K562 (cell line): ENCODE measurements around the gene TENM4. TPM values are rescaled to one million over a fixed set of nuclear protein-coding genes. Genes with fewer than 3 reads are reported as not detected.

Experiments used
- ATAC-seq: fragments of 200-7000 bp; cut with Tn5 transposase; 3 replicates; pipeline ENCODE4 v1.9.1; 2020; ENCODE audit warnings: moderate library complexity
- BruUV-seq: library from RNA; stranded (reverse); fragments of 400-500 nt; replicated peaks from 2 replicates; lab custom pipeline; 2021; lab: Mats Ljungman, UMichigan
- CTCF ChIA-PET: fragments of 300-600 bp; formaldehyde crosslinking; extraction: SDS; loops from one replicate; lab custom pipeline; 2021; ENCODE audit warnings: low intra/inter-chr PET ratio; lab: Yijun Ruan, JAX
- POLR2A ChIA-PET: fragments of 300-600, 350-650 bp; sonication (Branson Sonifier 250); formaldehyde crosslinking; extraction: SDS; loops from one replicate; lab custom pipeline; 2021; ENCODE audit warnings: antibody characterized with exemption, inconsistent platforms; lab: Yijun Ruan, JAX
- DNase-seq, 4 experiments: peaks; one replicate each; pipeline versions ENCODE4 v3.0.0 to v3.0.0-alpha.2; 2011 to 2018; ENCODE audit warnings: low spot score in 3 of 4, mixed read lengths in 3 of 4; ENCODE audit errors: extremely low read depth in 1 of 4
- FAIRE-seq: peaks from 2 replicates; lab custom pipeline; 2011; peaks lifted over from hg19 to GRCh38; lab: Jason Lieb, UNC
- H2AFZ ChIP-seq: 2 replicates; pipeline ENCODE4 v1.6.0; 2011; ENCODE audit warnings: low read depth, low read length, control low read depth, inconsistent platforms
- H3K27ac ChIP-seq: fragments of 200-600 bp; 3 replicates; pipeline ENCODE4 v1.8.0; 2011; ENCODE audit warnings: low read depth, mild to moderate bottlenecking, control low read depth, inconsistent platforms, low read length, moderate library complexity, mixed read lengths; ENCODE audit errors: extremely low read depth
- H3K27me3 ChIP-seq, 2 experiments: fragments of 300-600 bp in 1 of 2; 2 replicates in 1 of 2; 3 replicates in 1 of 2; pipeline versions ENCODE4 v1.6.0 to v1.8.0; 2011; ENCODE audit warnings: inconsistent platforms in 2 of 2, low read length in 2 of 2, mild to moderate bottlenecking in 1 of 2, mixed read lengths in 1 of 2, moderate library complexity in 1 of 2; ENCODE audit not compliant: control insufficient read depth in 2 of 2, insufficient read depth in 2 of 2
- H3K36me3 ChIP-seq: fragments of 300-600 bp; 3 replicates; pipeline ENCODE4 v1.8.0; 2011; ENCODE audit warnings: mild to moderate bottlenecking, low read length, inconsistent platforms; ENCODE audit not compliant: control insufficient read depth, insufficient read depth
- H3K4me1 ChIP-seq, 2 experiments: fragments of 200-600 bp in 1 of 2; replicated peaks in 1 of 2; 2 replicates in 1 of 2; 3 replicates in 1 of 2; pipeline versions ENCODE4 v1.5.1 to v1.8.0; 2011; ENCODE audit warnings: inconsistent platforms in 2 of 2, low read length in 2 of 2, mild to moderate bottlenecking in 1 of 2, mixed read lengths in 1 of 2, moderate library complexity in 1 of 2; ENCODE audit not compliant: control insufficient read depth in 2 of 2, insufficient read depth in 2 of 2
- H3K4me2 ChIP-seq: 2 replicates; pipeline ENCODE4 v1.6.1; 2011; ENCODE audit warnings: low read length, control low read depth, inconsistent platforms, mixed read lengths; ENCODE audit not compliant: insufficient read depth
- H3K4me3 ChIP-seq: fragments of 200-600 bp; sonication (generic), shearing (Covaris generic); 2 replicates; pipeline ENCODE4 v1.5.1; 2016; ENCODE audit warnings: control low read depth, inconsistent platforms
- H3K79me2 ChIP-seq: fragments of 200-600 bp; 3 replicates; pipeline ENCODE4 v1.8.0; 2011; ENCODE audit warnings: low read length, inconsistent platforms; ENCODE audit not compliant: control insufficient read depth, insufficient read depth
- H3K9ac ChIP-seq, 2 experiments: 2 replicates each; pipeline versions ENCODE4 v1.6.0 to v1.6.1; 2011; ENCODE audit warnings: low read depth in 2 of 2, low read length in 2 of 2, control low read depth in 1 of 2, inconsistent platforms in 1 of 2, mild to moderate bottlenecking in 1 of 2, mixed read lengths in 1 of 2; ENCODE audit not compliant: insufficient read depth in 1 of 2
- H3K9me1 ChIP-seq: one replicate; pipeline ENCODE4 v1.6.0; 2011; ENCODE audit warnings: inconsistent platforms, mild to moderate bottlenecking, low read length, moderate library complexity; ENCODE audit not compliant: control insufficient read depth, insufficient read depth
- H3K9me3 ChIP-seq: replicated peaks from 2 replicates; pipeline ENCODE4 v1.5.1; 2011; ENCODE audit warnings: low read depth, low read length, inconsistent platforms; ENCODE audit not compliant: control insufficient read depth, insufficient read depth
- H4K20me1 ChIP-seq: replicated peaks from 2 replicates; pipeline ENCODE4 v1.6.1; 2011; ENCODE audit warnings: low read length, inconsistent platforms, mixed read lengths; ENCODE audit not compliant: control insufficient read depth, insufficient read depth
- DMBX1 ChIP-seq: fragments of 250-450 bp; sonication (Bioruptor Pico); IDR thresholded peaks from 2 replicates; pipeline ENCODE4 v1.8.0; 2022; ENCODE audit warnings: inconsistent platforms, mild to moderate bottlenecking, moderate library complexity, borderline replicate concordance
- EGR1 ChIP-seq: fragments of 450-650 bp; conservative IDR thresholded peaks from 2 replicates; pipeline ENCODE4 v1.6.1; 2017; ENCODE audit warnings: mild to moderate bottlenecking
- RBM17 ChIP-seq: fragments of 200-400 bp; formaldehyde crosslinking; IDR thresholded peaks from 2 replicates; pipeline ENCODE4 v1.6.1; 2017; ENCODE audit warnings: low read depth, mild to moderate bottlenecking, low read length, borderline replicate concordance
- ZNF146 ChIP-seq: IDR thresholded peaks from one replicate; pipeline ENCODE4 v1.6.1; 2018; ENCODE audit warnings: missing compliant biosample characterization; ENCODE audit not compliant: unreplicated experiment
- ZNF57 ChIP-seq: fragments of 450-650 bp; formaldehyde crosslinking; IDR thresholded peaks from 2 replicates; pipeline ENCODE4 v1.4.0; 2020; ENCODE audit warnings: mild to moderate bottlenecking, moderate library complexity
- WGBS: fragments of 100-300 bp; shearing (Covaris generic); methylation state at CpG from one replicate; pipeline ENCODE4 v1.1.6; 2016; ENCODE audit warnings: low coverage, mixed read lengths; ENCODE audit not compliant: insufficient coverage; ENCODE audit errors: missing lambda C conversion rate; 5-methylcytosine and 5-hydroxymethylcytosine counted together
- in situ Hi-C: fragments of 300-500 bp; cut with MboI; formaldehyde crosslinking; loops from 4 replicates; pipeline ENCODE4 v1.15.0; 2018; ENCODE audit warnings: inconsistent platforms, mixed read lengths
- intact Hi-C: fragments of 100-400 bp; cut with micrococcal nuclease; formaldehyde crosslinking; loops from 2 replicates; pipeline ENCODE4 v1.14.2; 2022
- polyA plus RNA-seq, 8 experiments: library from polyadenylated mRNA; depleted of rRNA in 4 of 8; stranded (reverse) in 5 of 8; unstranded in 3 of 8; fragments of >200 nt; fragmentation: Nextera tagmentation in 2 of 8; fragmentation: Illumina TruSeq in 1 of 8; extraction: Ambion mirVana in 2 of 8; extraction: Trizol in 1 of 8; gene quantifications; 2 replicates each; pipeline versions ENCODE4 v1.2.1 to v1.2.3, GENCODE V29; 2011 to 2014; ENCODE audit warnings: inconsistent platforms in 1 of 8, missing spikeins in 1 of 8
- total RNA-seq, 7 experiments: library from RNA; depleted of rRNA in 6 of 7; stranded (reverse); fragments of >200 nt in 6 of 7; fragmentation: Illumina TruSeq in 2 of 7; extraction: Trizol in 2 of 7; gene quantifications; 2 replicates each; pipeline versions ENCODE4 v1.2.1 to v1.2.3, GENCODE V29; 2011 to 2021; ENCODE audit warnings: low replicate concordance in 1 of 7
- TF ChIP-seq, protein P1 (sequence below): fragments of 450-650 bp; formaldehyde crosslinking; IDR thresholded peaks from 2 replicates; pipeline ENCODE4 v1.4.0; 2022; ENCODE audit warnings: missing genetic modification characterization

Gene TENM4
- total and polyA plus RNA-seq, 9 of the 15 experiments (the other 6 are each of a cell fraction or from before 2014, with no cell fraction given): 0.16 TPM; not detected in 8

DNA sequence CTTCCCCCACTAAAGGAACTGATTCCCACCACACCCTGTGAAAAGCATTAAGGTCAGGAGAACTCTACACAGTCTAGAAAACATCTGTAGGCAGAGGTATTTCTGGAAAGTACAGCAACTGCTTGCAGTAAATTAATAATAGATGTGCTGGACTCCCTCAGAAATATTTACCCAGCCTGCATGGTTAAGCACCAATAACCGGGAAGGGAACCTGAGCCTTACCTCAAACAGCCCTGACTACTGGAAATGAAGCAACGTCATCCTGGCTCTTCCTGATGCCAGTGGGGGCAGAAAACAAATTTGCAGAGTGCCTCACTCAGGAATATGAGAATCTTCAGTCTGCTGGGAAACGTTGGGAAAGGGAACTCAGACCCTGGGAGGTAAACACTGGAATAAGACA is 318.1 kb downstream of the TENM4 start:
- no peaks in the 10 kb centered on the region for H4K20me1 ChIP-seq
- in situ Hi-C loops (no loop called here), intact Hi-C loops (no loop called here)
- WGBS: 0% methylated on average over 3 of the region's 3 CpGs
- H3K27ac ChIP-seq: no peak overlapping the region
- FAIRE-seq (no peak), DNase-seq (no peak), ATAC-seq (no peak)
- H3K4me3 ChIP-seq: no peak overlapping the region
- H3K9me3 ChIP-seq: no peaks in the 10 kb centered on the region
- ChIA-PET POLR2A (no interaction called here), CTCF (no interaction called here)
- H3K79me2 ChIP-seq: no peaks in the 10 kb centered on the region
- no peak overlapping the region for H2AFZ ChIP-seq
- no peak overlapping the region for H3K4me2 ChIP-seq
- H3K27me3 ChIP-seq: no peaks in the 10 kb centered on the region
- H3K9ac ChIP-seq: no peak overlapping the region
- BruUV-seq: no TSS peak
- TF ChIP-seq ZNF146 (CRISPR knock-in tag): no peak
- no peak for TF ChIP-seq RBM17
- TF ChIP-seq ZNF57 (CRISPR knock-in tag): no peak
- TF ChIP-seq DMBX1 (CRISPR knock-in tag): no peak
- TF ChIP-seq, protein P1, sequence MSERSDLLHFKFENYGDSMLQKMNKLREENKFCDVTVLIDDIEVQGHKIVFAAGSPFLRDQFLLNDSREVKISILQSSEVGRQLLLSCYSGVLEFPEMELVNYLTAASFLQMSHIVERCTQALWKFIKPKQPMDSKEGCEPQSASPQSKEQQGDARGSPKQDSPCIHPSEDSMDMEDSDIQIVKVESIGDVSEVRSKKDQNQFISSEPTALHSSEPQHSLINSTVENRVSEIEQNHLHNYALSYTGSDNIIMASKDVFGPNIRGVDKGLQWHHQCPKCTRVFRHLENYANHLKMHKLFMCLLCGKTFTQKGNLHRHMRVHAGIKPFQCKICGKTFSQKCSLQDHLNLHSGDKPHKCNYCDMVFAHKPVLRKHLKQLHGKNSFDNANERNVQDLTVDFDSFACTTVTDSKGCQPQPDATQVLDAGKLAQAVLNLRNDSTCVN: no peak
- no peak for TF ChIP-seq EGR1
- H3K4me1 ChIP-seq: no peaks in the 10 kb centered on the region
- H3K36me3 ChIP-seq: no peaks in the 10 kb centered on the region
- H3K9me1 ChIP-seq: no peaks in the 10 kb centered on the region
